ENCODE measurements around the gene CSRNP3. TPM values are rescaled to one million over a fixed set of nuclear protein-coding genes. Genes with fewer than 3 reads are reported as not detected.

Gene CSRNP3
- total and polyA plus RNA-seq, 4 donors = 0.18 to 2.2 (median 2.0) TPM

DNA sequence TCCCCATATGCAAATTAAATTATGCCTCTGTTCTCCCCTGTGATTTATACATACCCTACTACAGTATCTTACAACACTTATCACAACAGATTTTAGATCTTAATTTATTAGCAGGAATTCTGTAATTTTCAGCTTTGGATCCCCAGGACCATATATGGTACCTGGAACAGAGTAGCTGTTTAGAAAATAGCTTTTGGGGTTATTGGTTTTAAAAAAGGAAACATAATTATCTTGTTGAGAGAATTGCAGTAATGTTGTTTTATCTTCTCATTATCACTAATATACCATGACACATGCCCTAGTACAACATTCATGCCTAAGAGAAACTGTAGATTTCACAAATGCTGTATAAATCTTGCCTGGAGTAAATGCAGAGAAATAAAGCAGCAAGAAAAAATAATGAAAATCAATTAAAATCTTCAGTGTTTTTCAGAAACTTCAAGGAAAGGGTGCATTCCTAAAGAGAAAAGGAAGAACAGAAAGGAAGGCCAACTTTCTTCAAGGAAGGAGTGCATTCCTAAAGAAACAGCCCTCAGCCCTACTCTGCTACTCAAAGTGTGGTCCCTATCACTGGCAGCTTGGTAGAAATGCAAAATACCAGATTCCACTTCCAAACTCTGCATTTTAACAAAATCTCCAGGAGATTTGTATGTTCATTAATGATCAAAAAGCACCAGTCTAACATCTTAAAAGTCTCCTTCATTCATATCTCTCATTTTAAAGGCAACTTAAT is 37.1 kb upstream of the CSRNP3 start:
- no peak for DNase-seq (ENCODE audit: low spot score)

GRCh38 chr2:165434865-165435496 is 34.5 kb upstream of the CSRNP3 start:
- TF ChIP-seq REST (IDR thresholded peaks at IDR 0.05) = no peak
- TF ChIP-seq FOXA2 (IDR thresholded peaks at IDR 0.05) = no peak
- no peak for TF ChIP-seq JUND (IDR thresholded peaks at IDR 0.05)
- TF ChIP-seq SP1 (IDR thresholded peaks at IDR 0.05) = no peak
- no peak for TF ChIP-seq TAF1 (conservative IDR thresholded peaks at IDR 0.05)
- no peak for TF ChIP-seq RXRA (IDR thresholded peaks at IDR 0.05)
- no peak for TF ChIP-seq NR2F2 (IDR thresholded peaks at IDR 0.05)
- no peak for TF ChIP-seq GABPA (IDR thresholded peaks at IDR 0.05 in 1 of 2, conservative IDR thresholded peaks at IDR 0.05 in 1 of 2)
- no peak for TF ChIP-seq HNF4G (IDR thresholded peaks at IDR 0.05)
- TF ChIP-seq ATF3 (IDR thresholded peaks at IDR 0.05) = no peak
- TF ChIP-seq, protein P1, sequence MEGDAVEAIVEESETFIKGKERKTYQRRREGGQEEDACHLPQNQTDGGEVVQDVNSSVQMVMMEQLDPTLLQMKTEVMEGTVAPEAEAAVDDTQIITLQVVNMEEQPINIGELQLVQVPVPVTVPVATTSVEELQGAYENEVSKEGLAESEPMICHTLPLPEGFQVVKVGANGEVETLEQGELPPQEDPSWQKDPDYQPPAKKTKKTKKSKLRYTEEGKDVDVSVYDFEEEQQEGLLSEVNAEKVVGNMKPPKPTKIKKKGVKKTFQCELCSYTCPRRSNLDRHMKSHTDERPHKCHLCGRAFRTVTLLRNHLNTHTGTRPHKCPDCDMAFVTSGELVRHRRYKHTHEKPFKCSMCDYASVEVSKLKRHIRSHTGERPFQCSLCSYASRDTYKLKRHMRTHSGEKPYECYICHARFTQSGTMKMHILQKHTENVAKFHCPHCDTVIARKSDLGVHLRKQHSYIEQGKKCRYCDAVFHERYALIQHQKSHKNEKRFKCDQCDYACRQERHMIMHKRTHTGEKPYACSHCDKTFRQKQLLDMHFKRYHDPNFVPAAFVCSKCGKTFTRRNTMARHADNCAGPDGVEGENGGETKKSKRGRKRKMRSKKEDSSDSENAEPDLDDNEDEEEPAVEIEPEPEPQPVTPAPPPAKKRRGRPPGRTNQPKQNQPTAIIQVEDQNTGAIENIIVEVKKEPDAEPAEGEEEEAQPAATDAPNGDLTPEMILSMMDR (IDR thresholded peaks at IDR 0.05; ENCODE audit: low read depth, low read length, missing input control) = no peak
- TF ChIP-seq, protein P2, sequence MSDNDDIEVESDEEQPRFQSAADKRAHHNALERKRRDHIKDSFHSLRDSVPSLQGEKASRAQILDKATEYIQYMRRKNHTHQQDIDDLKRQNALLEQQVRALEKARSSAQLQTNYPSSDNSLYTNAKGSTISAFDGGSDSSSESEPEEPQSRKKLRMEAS (IDR thresholded peaks at IDR 0.05) = no peak

More for the DNA sequence above, 37.1 kb upstream of the CSRNP3 start:
- H3K27ac ChIP-seq (ENCODE audit: low read depth in 1 of 2, low read length in 2 of 2) = no peak overlapping the region
- H3K4me3 ChIP-seq (ENCODE audit: low read depth in 1 of 3, low read length in 3 of 3) = no peak overlapping the region
- no peaks in the 10 kb centered on the region for H3K36me3 ChIP-seq (ENCODE audit: control insufficient read depth in 4 of 4, insufficient read depth in 3 of 4, low read depth in 1 of 4, low read length in 3 of 4)
- no peaks in the 10 kb centered on the region for H3K27me3 ChIP-seq (ENCODE audit: control insufficient read depth in 4 of 4, insufficient read depth in 4 of 4, low read length in 3 of 4)
- no peak overlapping the region for H3K9ac ChIP-seq (ENCODE audit: low read depth in 1 of 2, low read length in 2 of 2)
- no peak for TF ChIP-seq SP1 (IDR thresholded peaks at IDR 0.05)
- TF ChIP-seq EGR1 (IDR thresholded peaks at IDR 0.05; ENCODE audit: low read depth in 2 of 2) = no peak
- TF ChIP-seq YY1 (IDR thresholded peaks at IDR 0.05) = no peak
- TF ChIP-seq RXRA (IDR thresholded peaks at IDR 0.05) = no peak
- TF ChIP-seq, protein P1 (IDR thresholded peaks at IDR 0.05; ENCODE audit: low read depth, low read length, missing input control) = no peak
- TF ChIP-seq TAF1 (conservative IDR thresholded peaks at IDR 0.05) = no peak
- TF ChIP-seq NR2F2 (IDR thresholded peaks at IDR 0.05) = no peak
- TF ChIP-seq FOXA1 (IDR thresholded peaks at IDR 0.05) = no peak
- TF ChIP-seq FOXA2 (IDR thresholded peaks at IDR 0.05) = no peak
- no peak for TF ChIP-seq GABPA (IDR thresholded peaks at IDR 0.05 in 1 of 2, conservative IDR thresholded peaks at IDR 0.05 in 1 of 2)
- TF ChIP-seq HNF4A (conservative IDR thresholded peaks at IDR 0.05) = no peak
- no peak for TF ChIP-seq HNF4G (IDR thresholded peaks at IDR 0.05)
- no peaks in the 10 kb centered on the region for H3K4me1 ChIP-seq (ENCODE audit: control insufficient read depth in 4 of 4, insufficient read depth in 4 of 4, low read length in 3 of 4)
- H3K9me3 ChIP-seq (ENCODE audit: control insufficient read depth in 4 of 4, low read length in 3 of 4) = no peaks in the 10 kb centered on the region

More at GRCh38 chr2:165434865-165435496, 34.5 kb upstream of the CSRNP3 start:
- Histone ChIP-seq H3K36me3 (ENCODE audit: control insufficient read depth in 4 of 4, insufficient read depth in 3 of 4, low read depth in 1 of 4, low read length in 3 of 4) (no peaks in the 10 kb centered on the region), H3K27me3 (ENCODE audit: control insufficient read depth in 4 of 4, insufficient read depth in 4 of 4, low read length in 3 of 4) (no peaks in the 10 kb centered on the region), H3K4me3 (ENCODE audit: low read depth in 1 of 3, low read length in 3 of 3) (no peak overlapping the region), H3K27ac (ENCODE audit: low read depth in 1 of 2, low read length in 2 of 2) (no peak overlapping the region), H3K9me3 (ENCODE audit: control insufficient read depth in 4 of 4, low read length in 3 of 4) (no peaks in the 10 kb centered on the region), H3K4me1 (ENCODE audit: control insufficient read depth in 4 of 4, insufficient read depth in 4 of 4, low read length in 3 of 4) (no peaks in the 10 kb centered on the region), H3K9ac (ENCODE audit: low read depth in 1 of 2, low read length in 2 of 2) (no peak overlapping the region)
- WGBS = 58% methylated on average over 1 of the region's 1 CpG
- DNase-seq (ENCODE audit: low spot score) = no peak

Measured in liver (tissue), 9 donors.